Panc1 (cell line): ENCODE measurements around the gene NPTX1. TPM values are rescaled to one million over a fixed set of nuclear protein-coding genes. Genes with fewer than 3 reads are reported as not detected.

Source experiments
- ATAC-seq: fragments of 200-7000 bp; cut with Tn5 transposase; 2 replicates; pipeline ENCODE4 v1.9.1; 2020; ENCODE audit warnings: mild to moderate bottlenecking, moderate library complexity
- BruUV-seq: library from RNA; stranded (reverse); fragments of 400-500 nt; replicated peaks from 2 replicates; lab custom pipeline; 2021; lab: Mats Ljungman, UMichigan
- CTCF ChIA-PET: fragments of 300-600 bp; sonication (Branson Sonifier 250); formaldehyde crosslinking; loops from one replicate; lab custom pipeline; 2022; ENCODE audit warnings: antibody characterized with exemption; lab: Charles Lee
- POLR2A ChIA-PET: fragments of 300-600 bp; sonication (Branson Sonifier 250); formaldehyde crosslinking; loops from one replicate; lab custom pipeline; 2022; ENCODE audit warnings: antibody characterized with exemption; lab: Charles Lee
- DNase-seq: peaks from one replicate; pipeline ENCODE4 v3.0.0-alpha.2; 2010; ENCODE audit warnings: low read depth, low spot score
- H3K27ac ChIP-seq: 2 replicates; pipeline ENCODE4 v1.5.1; 2011; ENCODE audit warnings: mild to moderate bottlenecking, low read length, inconsistent platforms
- H3K27me3 ChIP-seq: fragments of 200-500 bp; sonication (Bioruptor generic); 2 replicates; pipeline ENCODE4 v1.6.0; 2014; ENCODE audit warnings: low read length, inconsistent platforms; ENCODE audit not compliant: control insufficient read depth, insufficient read depth
- H3K36me3 ChIP-seq: fragments of 200-500 bp; sonication (Bioruptor generic); 2 replicates; pipeline ENCODE4 v1.5.1; 2014; ENCODE audit warnings: inconsistent platforms, mild to moderate bottlenecking, low read length, moderate library complexity; ENCODE audit not compliant: control insufficient read depth, insufficient read depth
- H3K4me1 ChIP-seq: 2 replicates; pipeline ENCODE4 v1.5.1; 2011; ENCODE audit warnings: inconsistent platforms, mild to moderate bottlenecking, low read length, moderate library complexity; ENCODE audit not compliant: control insufficient read depth, insufficient read depth
- H3K4me3 ChIP-seq, 2 experiments: 2 replicates each; pipeline ENCODE4 v1.5.1; 2011 to 2012; ENCODE audit warnings: low read depth in 2 of 2, low read length in 2 of 2, mild to moderate bottlenecking in 2 of 2, inconsistent platforms in 1 of 2, moderate library complexity in 1 of 2
- H3K9me3 ChIP-seq: fragments of 200-500 bp; sonication (Bioruptor generic); 2 replicates; pipeline ENCODE4 v1.5.1; 2014; ENCODE audit warnings: low read depth, mild to moderate bottlenecking, inconsistent platforms, low read length, moderate library complexity; ENCODE audit not compliant: control insufficient read depth, insufficient read depth
- POLR2AphosphoS5 ChIP-seq: IDR thresholded peaks from 2 replicates; pipeline ENCODE4 v1.6.1; 2012; ENCODE audit warnings: mild to moderate bottlenecking, low read depth, low read length, moderate library complexity
- SIN3A ChIP-seq: IDR thresholded peaks from 2 replicates; pipeline ENCODE4 v1.6.1; 2012; ENCODE audit warnings: low read depth, mild to moderate bottlenecking, low read length, moderate library complexity, borderline replicate concordance; ENCODE audit not compliant: insufficient read depth
- TCF7L2 ChIP-seq: IDR thresholded peaks from 2 replicates; pipeline ENCODE4 v1.6.1; 2011; ENCODE audit warnings: mild to moderate bottlenecking, low read depth, low read length, inconsistent platforms
- in situ Hi-C: cut with HindIII; loops from 2 replicates; pipeline ENCODE4 v1.10.0; 2016; ENCODE audit warnings: low sequenced_read_pairs, low pct_unique_long_range_greater_than_20kb
- intact Hi-C: fragments of 100-400 bp; cut with micrococcal nuclease; formaldehyde crosslinking; loops from one replicate; pipeline ENCODE4 v1.10.0; 2022; ENCODE audit not compliant: unreplicated experiment
- total RNA-seq: library from RNA; stranded (reverse); gene quantifications from one replicate; pipeline ENCODE4 v1.2.1, GENCODE V29; 2021; ENCODE audit not compliant: unreplicated experiment
- TF ChIP-seq, protein P1 (sequence below), 2 experiments: IDR thresholded peaks; 2 replicates each; pipeline ENCODE4 v1.6.1; 2011 to 2012; ENCODE audit warnings: low read depth in 2 of 2, control low read depth in 1 of 2, low read length in 1 of 2, mild to moderate bottlenecking in 1 of 2, moderate library complexity in 1 of 2; ENCODE audit not compliant: insufficient read depth in 1 of 2
- TF ChIP-seq, protein P2 (sequence below): fragments of 450-650 bp; IDR thresholded peaks from 2 replicates; pipeline ENCODE4 v1.5.1; 2017; ENCODE audit warnings: mild to moderate bottlenecking

NPTX1 gene
- total RNA-seq, 1 experiment from 2014 or later, result 1.1 TPM

DNA sequence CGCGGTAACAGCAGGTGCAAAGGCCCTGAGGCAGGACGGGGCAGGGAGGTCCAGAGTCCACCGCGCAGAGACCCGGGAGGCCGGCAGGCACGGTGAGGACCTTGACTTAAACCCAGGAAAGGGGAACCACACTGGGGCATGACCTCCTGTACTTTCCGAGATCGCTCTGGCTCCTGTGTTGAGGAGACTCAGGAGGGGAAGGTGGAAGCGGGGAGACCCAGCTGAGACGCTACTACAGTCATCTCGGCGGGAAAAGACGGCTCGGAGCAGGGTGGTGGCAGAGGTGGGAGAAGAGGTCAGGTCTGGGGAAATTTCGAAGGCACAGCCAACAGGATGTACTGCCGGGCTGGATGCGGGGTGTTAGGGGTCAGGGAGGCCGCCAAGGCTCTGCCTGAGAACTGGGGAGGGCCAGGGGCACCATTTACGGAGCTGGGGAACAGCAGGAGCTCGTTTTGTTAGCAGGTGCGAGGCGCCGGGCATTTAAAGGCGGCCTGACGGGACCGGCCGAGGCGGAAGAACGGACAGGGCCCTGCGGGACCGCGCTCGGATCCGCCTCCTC, 22.3 kb downstream of the NPTX1 start:
- Histone ChIP-seq H3K27ac (peak overlapping the region; percentile 96), H3K9me3 (no peaks in the 10 kb centered on the region), H3K4me3 (peak overlapping the region; percentile 87 to 88), H3K36me3 (no peaks in the 10 kb centered on the region; the same call in 1 of the 2 replicates), H3K4me1 (peaks cover 20% of the 10 kb centered on the region), H3K27me3 (no peaks in the 10 kb centered on the region)
- ChIA-PET POLR2A (interaction anchor here (0.5 to 1.0 kb wide), 4 partner anchors 8 to 516 kb away, joined by 3 to 4 read pairs (median 4); no protein-coding TSS in a partner anchor), CTCF (no interaction called here)
- no peak for DNase-seq
- intact Hi-C loops (no loop called here), in situ Hi-C loops (no loop called here)
- ATAC-seq, result peak; percentile 41
- TF ChIP-seq TCF7L2, result no peak
- no peak for TF ChIP-seq SIN3A
- TF ChIP-seq, protein P1, sequence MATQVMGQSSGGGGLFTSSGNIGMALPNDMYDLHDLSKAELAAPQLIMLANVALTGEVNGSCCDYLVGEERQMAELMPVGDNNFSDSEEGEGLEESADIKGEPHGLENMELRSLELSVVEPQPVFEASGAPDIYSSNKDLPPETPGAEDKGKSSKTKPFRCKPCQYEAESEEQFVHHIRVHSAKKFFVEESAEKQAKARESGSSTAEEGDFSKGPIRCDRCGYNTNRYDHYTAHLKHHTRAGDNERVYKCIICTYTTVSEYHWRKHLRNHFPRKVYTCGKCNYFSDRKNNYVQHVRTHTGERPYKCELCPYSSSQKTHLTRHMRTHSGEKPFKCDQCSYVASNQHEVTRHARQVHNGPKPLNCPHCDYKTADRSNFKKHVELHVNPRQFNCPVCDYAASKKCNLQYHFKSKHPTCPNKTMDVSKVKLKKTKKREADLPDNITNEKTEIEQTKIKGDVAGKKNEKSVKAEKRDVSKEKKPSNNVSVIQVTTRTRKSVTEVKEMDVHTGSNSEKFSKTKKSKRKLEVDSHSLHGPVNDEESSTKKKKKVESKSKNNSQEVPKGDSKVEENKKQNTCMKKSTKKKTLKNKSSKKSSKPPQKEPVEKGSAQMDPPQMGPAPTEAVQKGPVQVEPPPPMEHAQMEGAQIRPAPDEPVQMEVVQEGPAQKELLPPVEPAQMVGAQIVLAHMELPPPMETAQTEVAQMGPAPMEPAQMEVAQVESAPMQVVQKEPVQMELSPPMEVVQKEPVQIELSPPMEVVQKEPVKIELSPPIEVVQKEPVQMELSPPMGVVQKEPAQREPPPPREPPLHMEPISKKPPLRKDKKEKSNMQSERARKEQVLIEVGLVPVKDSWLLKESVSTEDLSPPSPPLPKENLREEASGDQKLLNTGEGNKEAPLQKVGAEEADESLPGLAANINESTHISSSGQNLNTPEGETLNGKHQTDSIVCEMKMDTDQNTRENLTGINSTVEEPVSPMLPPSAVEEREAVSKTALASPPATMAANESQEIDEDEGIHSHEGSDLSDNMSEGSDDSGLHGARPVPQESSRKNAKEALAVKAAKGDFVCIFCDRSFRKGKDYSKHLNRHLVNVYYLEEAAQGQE (IDR thresholded peaks at IDR 0.05; ENCODE audit: insufficient read depth in 1 of 2, low read depth in 2 of 2, low read length in 1 of 2), result no peak
- TF ChIP-seq POLR2AphosphoS5, result no peak
- BruUV-seq, result no TSS peak

DNA sequence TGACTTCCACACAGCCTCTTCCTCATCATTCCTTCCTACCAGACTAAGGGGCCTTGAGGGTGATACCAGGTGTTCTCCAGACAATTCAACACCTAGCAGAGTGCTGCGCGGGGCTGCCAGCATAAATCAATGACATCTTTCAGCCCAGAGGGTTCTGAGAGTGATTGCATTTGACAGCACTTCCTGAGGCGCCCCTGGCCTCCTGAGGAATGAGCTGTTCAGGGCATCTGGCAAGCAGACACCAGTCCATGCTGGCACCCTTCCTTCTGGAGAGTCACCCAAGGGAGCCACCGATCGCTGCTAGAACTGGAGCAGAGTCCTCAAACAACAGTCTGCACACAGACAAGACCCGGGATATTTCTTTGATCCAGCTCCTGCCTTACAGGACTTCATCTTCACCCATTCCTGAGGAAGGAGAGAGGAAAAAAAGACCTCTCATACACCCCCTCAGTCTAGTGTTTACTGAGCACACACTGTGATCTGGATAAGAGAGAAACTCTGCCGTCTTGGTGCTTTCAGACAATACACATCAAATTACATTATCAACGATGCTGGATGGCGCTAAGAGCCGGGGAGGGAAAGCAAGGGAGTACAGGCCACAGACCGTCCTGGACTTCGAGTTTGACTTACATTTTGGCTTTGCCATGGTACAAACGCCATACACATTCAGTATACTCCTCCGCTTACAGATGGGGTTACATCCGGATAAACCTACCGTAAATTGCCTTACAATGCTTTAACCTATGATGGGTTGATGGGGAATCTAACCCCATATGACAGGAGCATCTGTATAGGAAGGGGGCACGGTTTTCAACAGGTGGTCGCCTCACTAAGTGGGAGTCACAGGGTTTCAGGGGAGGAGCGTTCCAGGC, 23.0 kb downstream of the NPTX1 start:
- TSS peak; percentile 93 for BruUV-seq
- ChIA-PET POLR2A (no interaction called here), CTCF (no interaction called here)
- DNase-seq, result no peak
- no peak for ATAC-seq
- no peaks in the 10 kb centered on the region; the same call in 1 of the 2 replicates for H3K36me3 ChIP-seq
- H3K27me3 ChIP-seq, result no peaks in the 10 kb centered on the region
- peaks cover 20% of the 10 kb centered on the region for H3K4me1 ChIP-seq
- in situ Hi-C loops (no loop called here), intact Hi-C loops (no loop called here)
- H3K4me3 ChIP-seq, result peak overlapping the region; percentile 87 to 88
- TF ChIP-seq POLR2AphosphoS5, result no peak
- no peaks in the 10 kb centered on the region for H3K9me3 ChIP-seq
- peak overlapping the region; percentile 96 for H3K27ac ChIP-seq

DNA sequence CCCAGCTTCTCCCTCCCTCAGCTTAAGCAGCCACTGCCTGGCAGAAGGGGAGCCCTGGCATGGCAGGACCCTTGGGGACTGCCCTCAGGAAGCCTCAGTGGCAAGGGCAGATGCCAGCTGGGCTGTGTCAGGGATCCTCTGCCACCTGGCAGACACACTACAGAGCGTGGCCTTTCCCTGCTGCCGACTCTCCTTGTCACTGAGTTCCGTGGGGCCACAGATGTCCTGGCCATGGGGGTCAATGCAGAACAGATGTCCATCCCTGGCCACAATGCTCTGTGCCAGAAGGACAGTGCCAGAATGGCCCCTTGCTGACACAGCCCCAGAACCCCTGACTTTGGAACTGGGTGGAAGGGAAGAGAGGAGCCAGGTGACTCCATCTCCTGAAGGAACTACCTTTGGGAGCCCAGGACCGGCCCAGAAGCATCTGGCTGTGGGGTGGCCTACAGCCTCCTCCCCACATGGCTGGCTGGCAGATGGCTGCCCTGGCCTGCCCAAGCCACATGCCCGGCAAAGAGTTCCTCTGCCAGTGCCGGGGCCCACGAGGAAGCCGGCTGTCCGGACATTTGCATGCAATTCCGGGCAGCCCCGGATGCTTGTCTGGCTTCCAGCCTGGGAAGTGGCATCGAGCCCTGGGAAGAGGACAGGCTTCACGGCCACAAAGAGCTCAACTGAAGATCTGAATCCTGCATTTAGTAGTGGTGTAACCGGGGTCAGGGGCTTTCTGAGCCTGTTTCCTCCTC, 24.1 kb downstream of the NPTX1 start:
- in situ Hi-C loops (no loop called here), intact Hi-C loops (no loop called here)
- Histone ChIP-seq H3K27ac (no peak overlapping the region), H3K4me3 (no peak overlapping the region), H3K36me3 (no peaks in the 10 kb centered on the region; the same call in 1 of the 2 replicates), H3K4me1 (peaks cover 20% of the 10 kb centered on the region), H3K9me3 (no peaks in the 10 kb centered on the region), H3K27me3 (no peaks in the 10 kb centered on the region)
- CTCF ChIA-PET, result no interaction called here
- POLR2A ChIA-PET, result no interaction called here
- no TSS peak for BruUV-seq
- ATAC-seq, result no peak
- TF ChIP-seq TCF7L2 (no peak), POLR2AphosphoS5 (no peak), SIN3A (no peak)
- TF ChIP-seq, protein P1 (IDR thresholded peaks at IDR 0.05; ENCODE audit: insufficient read depth in 1 of 2, low read depth in 2 of 2, low read length in 1 of 2), result 0 out of 4 replicates have a peak, but pooled peaks of 1 of the 2 experiments have one; percentile 29
- TF ChIP-seq, protein P2, sequence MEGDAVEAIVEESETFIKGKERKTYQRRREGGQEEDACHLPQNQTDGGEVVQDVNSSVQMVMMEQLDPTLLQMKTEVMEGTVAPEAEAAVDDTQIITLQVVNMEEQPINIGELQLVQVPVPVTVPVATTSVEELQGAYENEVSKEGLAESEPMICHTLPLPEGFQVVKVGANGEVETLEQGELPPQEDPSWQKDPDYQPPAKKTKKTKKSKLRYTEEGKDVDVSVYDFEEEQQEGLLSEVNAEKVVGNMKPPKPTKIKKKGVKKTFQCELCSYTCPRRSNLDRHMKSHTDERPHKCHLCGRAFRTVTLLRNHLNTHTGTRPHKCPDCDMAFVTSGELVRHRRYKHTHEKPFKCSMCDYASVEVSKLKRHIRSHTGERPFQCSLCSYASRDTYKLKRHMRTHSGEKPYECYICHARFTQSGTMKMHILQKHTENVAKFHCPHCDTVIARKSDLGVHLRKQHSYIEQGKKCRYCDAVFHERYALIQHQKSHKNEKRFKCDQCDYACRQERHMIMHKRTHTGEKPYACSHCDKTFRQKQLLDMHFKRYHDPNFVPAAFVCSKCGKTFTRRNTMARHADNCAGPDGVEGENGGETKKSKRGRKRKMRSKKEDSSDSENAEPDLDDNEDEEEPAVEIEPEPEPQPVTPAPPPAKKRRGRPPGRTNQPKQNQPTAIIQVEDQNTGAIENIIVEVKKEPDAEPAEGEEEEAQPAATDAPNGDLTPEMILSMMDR, result no peak
- no peak for DNase-seq
